ENCODE data around the gene NES. TPM values are rescaled to one million over a fixed set of nuclear protein-coding genes. Genes with fewer than 3 reads are reported as not detected.

NES gene
- total and polyA plus RNA-seq, 2 of the 8 experiments (the other 6 are each of a cell fraction or from before 2014, with no cell fraction given), result 13.3 to 135 TPM

GRCh38 chr1:156671804-156672203, 5.4 kb downstream of the NES start:
- no peak for FAIRE-seq
- CTCF ChIA-PET (ENCODE audit: partially characterized antibody), result interaction anchor here (0.7 to 66.0 kb wide), 8 partner anchors 11 to 47 kb away, joined by 3 to 4284 read pairs (median 4); partner anchors contain the start of genes CRABP2, ISG20L2, METTL25B and NES
- TF ChIP-seq BACH1 (IDR thresholded peaks at IDR 0.05; ENCODE audit: low read length), result no peak
- TF ChIP-seq GTF2F1 (IDR thresholded peaks at IDR 0.05; ENCODE audit: borderline replicate concordance, low read depth, low read length), result no peak
- TF ChIP-seq E2F6 (IDR thresholded peaks at IDR 0.05), result no peak
- no peak for TF ChIP-seq ATF2 (IDR thresholded peaks at IDR 0.05; ENCODE audit: low read length)
- no peak for TF ChIP-seq KDM5A (IDR thresholded peaks at IDR 0.05; ENCODE audit: low read length)
- no peak for TF ChIP-seq ATF3 (IDR thresholded peaks at IDR 0.05; ENCODE audit: insufficient read depth, low read depth, low read length)
- TF ChIP-seq BCL11A (IDR thresholded peaks at IDR 0.05; ENCODE audit: low read depth in 2 of 2, low read length in 2 of 2), result no peak
- TF ChIP-seq TAF1 (IDR thresholded peaks at IDR 0.05; ENCODE audit: low read depth, low read length), result no peak
- no peak for TF ChIP-seq POLR2A (IDR thresholded peaks at IDR 0.05; ENCODE audit: control extremely low read depth in 1 of 2, low read depth in 2 of 2, low read length in 2 of 2)
- TF ChIP-seq RBBP5 (IDR thresholded peaks at IDR 0.05; ENCODE audit: borderline replicate concordance, low read depth, low read length), result no peak
- no peak for TF ChIP-seq KDM4A (IDR thresholded peaks at IDR 0.05; ENCODE audit: low read depth, low read length, severe bottlenecking)

More at GRCh38 chr1:156671804-156672203, 5.4 kb downstream of the NES start:
- Histone ChIP-seq H3K36me3 (ENCODE audit: control insufficient read depth in 2 of 4, insufficient read depth in 4 of 4, low read length in 3 of 4) (peaks cover 4 to 28% (median 12%) of the 10 kb centered on the region in 4 experiments; a peak in 7 of 8 replicates), H4K20me1 (replicated peaks in 1 of 2; ENCODE audit: control insufficient read depth in 1 of 2, insufficient read depth in 2 of 2, low read length in 2 of 2) (peaks cover 4 to 10% of the 10 kb centered on the region in 2 experiments), H3K79me2 (ENCODE audit: control insufficient read depth in 1 of 2, insufficient read depth in 2 of 2, low read length in 2 of 2) (peaks cover 5 to 40% of the 10 kb centered on the region in 2 experiments; a peak in 3 of 4 replicates), H2BK5ac (ENCODE audit: low read depth, low read length) (no peak overlapping the region), H3K4me3 (ENCODE audit: extremely low read depth in 1 of 4, insufficient read depth in 2 of 4, low read depth in 3 of 4, low read length in 4 of 4) (no peak overlapping the region), H2BK120ac (replicated peaks; ENCODE audit: low read depth, low read length) (no peak overlapping the region), H3K9ac (replicated peaks in 1 of 4; ENCODE audit: extremely low read depth in 1 of 4, low read depth in 3 of 4, low read length in 3 of 4) (no peak overlapping the region), H2BK15ac (ENCODE audit: low read length) (no peak overlapping the region), H3K4me2 (ENCODE audit: insufficient read depth in 1 of 2, low read depth in 2 of 2, low read length in 2 of 2) (no peak overlapping the region), H3K18ac (ENCODE audit: extremely low read depth, low read length) (no peak overlapping the region), H2AFZ (ENCODE audit: low read length) (no peak overlapping the region), H3K79me1 (ENCODE audit: low read depth, low read length) (peaks cover 15% of the 10 kb centered on the region; the same call in 1 of the 2 replicates), H3K14ac (ENCODE audit: insufficient read length) (no peak overlapping the region), H4K91ac (replicated peaks; ENCODE audit: insufficient read length, low read length) (no peak overlapping the region), H3K27me3 (replicated peaks in 1 of 4; ENCODE audit: control insufficient read depth in 3 of 4, extremely low read depth in 1 of 4, insufficient read depth in 3 of 4, low read length in 3 of 4) (no peaks in the 10 kb centered on the region; a peak in 1 of 7 replicates), H3K4ac (replicated peaks; ENCODE audit: insufficient read length, low read depth, low read length) (no peak overlapping the region), H4K8ac (ENCODE audit: extremely low read depth, insufficient read depth, low read length) (no peak overlapping the region), H2BK12ac (ENCODE audit: low read depth, low read length) (no peak overlapping the region), H3K23me2 (ENCODE audit: low read depth, low read length) (peaks cover 18% of the 10 kb centered on the region), H2BK20ac (ENCODE audit: low read length) (no peak overlapping the region), H3K56ac (replicated peaks; ENCODE audit: insufficient read length, low read depth, low read length) (no peak overlapping the region), H3K27ac (ENCODE audit: low read depth, low read length) (no peak overlapping the region), H4K5ac (ENCODE audit: insufficient read length, low read depth, low read length) (no peak overlapping the region), H3K23ac (ENCODE audit: insufficient read length) (no peak overlapping the region), H2AK5ac (ENCODE audit: low read depth, low read length) (no peak overlapping the region), H3K4me1 (replicated peaks in 1 of 4; ENCODE audit: control insufficient read depth in 3 of 4, insufficient read depth in 4 of 4, low read length in 3 of 4) (peaks cover 3 to 69% (median 59%) of the 10 kb centered on the region in 4 experiments), H3K9me3 (ENCODE audit: insufficient read depth in 2 of 2, low read depth in 1 of 2, low read length in 1 of 2) (no peaks in the 10 kb centered on the region)
- DNase-seq (ENCODE audit: low read depth in 1 of 2, low spot score in 2 of 2), result no peak
- WGBS, 2 experiments (ENCODE audit: extremely low coverage in 1 of 2, insufficient coverage in 1 of 2, insufficient read length in 1 of 2, insufficient replicate concordance in 2 of 2, low coverage in 1 of 2, low lambda C conversion rate in 2 of 2, missing lambda C conversion rate in 1 of 2), result 95% methylated on average over 2 of the region's 2 CpGs; no CpG with 5 or more reads in 1 of the 2 experiments
- POLR2A ChIA-PET (ENCODE audit: partially characterized antibody), result interaction anchor here (11.1 to 13.8 kb wide), 2 partner anchors 8 to 18 kb away, joined by 208 to 419 read pairs; no protein-coding TSS in a partner anchor
